Activated CD4-positive, alpha-beta memory T cell treated with anti-CD3 and anti-CD28 coated beads, Interleukin-2, amount 10 ng/mL, durations not matched to agents 7 days and 5 days (primary cell): ENCODE data around the gene HCRT. TPM values are rescaled to one million over a fixed set of nuclear protein-coding genes. Genes with fewer than 3 reads are reported as not detected.
"Not testable (repeated sequence)": the region's sequence is repeated elsewhere in the genome, so short reads cannot be mapped to it uniquely, and the experiment has no call there.

Source experiments
- CTCF ChIA-PET: fragments of 350-600 bp; sonication (Branson Sonifier 250); formaldehyde crosslinking; loops from one replicate; lab custom pipeline; 2021; ENCODE audit warnings: antibody characterized with exemption, inconsistent platforms; lab: Charles Lee
- POLR2A ChIA-PET: fragments of 350-600 bp; sonication (Branson Sonifier 250); formaldehyde crosslinking; loops from one replicate; lab custom pipeline; 2021; ENCODE audit warnings: antibody characterized with exemption; lab: Charles Lee
- DNase-seq: peaks from one replicate; pipeline ENCODE4 v3.0.0-alpha.2; 2020
- H3K27ac Mint-ChIP-seq: one replicate; pipeline ENCODE4 v1.8.0; 2021; ENCODE audit warnings: mild to moderate bottlenecking, mixed read lengths
- H3K27me3 Mint-ChIP-seq: one replicate; pipeline ENCODE4 v1.8.0; 2021; ENCODE audit warnings: mixed read lengths
- H3K36me3 Mint-ChIP-seq: one replicate; pipeline ENCODE4 v1.8.0; 2021; ENCODE audit warnings: low read depth, mixed read lengths
- H3K4me1 Mint-ChIP-seq: one replicate; pipeline ENCODE4 v1.8.0; 2021; ENCODE audit warnings: mixed read lengths
- H3K4me3 Mint-ChIP-seq: one replicate; pipeline ENCODE4 v1.8.0; 2021; ENCODE audit warnings: mild to moderate bottlenecking, mixed read lengths
- H3K9me3 Mint-ChIP-seq: one replicate; pipeline ENCODE4 v1.8.0; 2021; ENCODE audit warnings: mixed read lengths
- total RNA-seq, 2 experiments: library from RNA; stranded (reverse); gene quantifications; one replicate each; pipeline ENCODE4 v1.2.3, GENCODE V29; 2021

The HCRT gene
- total RNA-seq, 2 experiments from 2014 or later, result not detected

GRCh38 chr17:42167807-42168206 lies 17.4 kb downstream of the HCRT start:
- ChIA-PET CTCF (no interaction called here), POLR2A (no interaction called here)
- DNase-seq, result no peak
- no peak overlapping the region for H3K27ac Mint-ChIP-seq
- H3K27me3 Mint-ChIP-seq, result no peaks in the 10 kb centered on the region
- H3K4me1 Mint-ChIP-seq, result no peaks in the 10 kb centered on the region
- no peak overlapping the region for H3K4me3 Mint-ChIP-seq
- no peaks in the 10 kb centered on the region for H3K36me3 Mint-ChIP-seq
- H3K9me3 Mint-ChIP-seq, result no peaks in the 10 kb centered on the region

GRCh38 chr17:42166196-42166763 lies 19.0 kb downstream of the HCRT start:
- POLR2A ChIA-PET, result no interaction called here
- Mint-ChIP-seq H3K27ac (no peak overlapping the region), H3K9me3 (no peaks in the 10 kb centered on the region), H3K27me3 (no peaks in the 10 kb centered on the region), H3K4me1 (no peaks in the 10 kb centered on the region), H3K4me3 (no peak overlapping the region), H3K36me3 (no peaks in the 10 kb centered on the region)
- no peak for DNase-seq
- CTCF ChIA-PET, result interaction anchor here (0.6 kb wide), 1 partner anchor 208 kb away, joined by 5 read pairs; no protein-coding TSS in a partner anchor

GRCh38 chr17:42165751-42166150 lies 19.5 kb downstream of the HCRT start:
- no peaks in the 10 kb centered on the region for H3K4me1 Mint-ChIP-seq
- H3K27me3 Mint-ChIP-seq, result no peaks in the 10 kb centered on the region
- H3K4me3 Mint-ChIP-seq, result no peak overlapping the region
- no peaks in the 10 kb centered on the region for H3K36me3 Mint-ChIP-seq
- no peaks in the 10 kb centered on the region for H3K9me3 Mint-ChIP-seq
- POLR2A ChIA-PET, result no interaction called here
- CTCF ChIA-PET, result no interaction called here
- no peak overlapping the region for H3K27ac Mint-ChIP-seq
- no peak for DNase-seq

GRCh38 chr17:42163696-42164407 lies 21.4 kb downstream of the HCRT start:
- no peaks in the 10 kb centered on the region for H3K36me3 Mint-ChIP-seq
- ChIA-PET POLR2A (no interaction called here), CTCF (interaction anchor here (0.9 to 1.8 kb wide), 4 partner anchors 18 to 59 kb away, joined by 3 to 4 read pairs (median 4); partner anchors contain the start of gene HCRT)
- no peak overlapping the region for H3K4me3 Mint-ChIP-seq
- no peak overlapping the region for H3K27ac Mint-ChIP-seq
- H3K27me3 Mint-ChIP-seq, result no peaks in the 10 kb centered on the region
- no peaks in the 10 kb centered on the region for H3K9me3 Mint-ChIP-seq
- H3K4me1 Mint-ChIP-seq, result no peaks in the 10 kb centered on the region
- no peak for DNase-seq

GRCh38 chr17:42163113-42163512 lies 22.1 kb downstream of the HCRT start:
- Mint-ChIP-seq H3K9me3 (no peaks in the 10 kb centered on the region), H3K4me3 (no peak overlapping the region), H3K27ac (no peak overlapping the region), H3K36me3 (no peaks in the 10 kb centered on the region), H3K27me3 (no peaks in the 10 kb centered on the region), H3K4me1 (no peaks in the 10 kb centered on the region)
- CTCF ChIA-PET, result interaction anchor here (0.8 to 1.8 kb wide), 6 partner anchors 9 to 60 kb away, joined by 3 to 4 read pairs (median 3); partner anchors contain the start of gene HCRT
- DNase-seq, result peak; percentile 55
- POLR2A ChIA-PET, result no interaction called here

- H3K4me3 Mint-ChIP-seq, result no peak overlapping the region
- no peaks in the 10 kb centered on the region for H3K36me3 Mint-ChIP-seq
- DNase-seq, result no peak
- H3K27me3 Mint-ChIP-seq, result no peaks in the 10 kb centered on the region
- ChIA-PET POLR2A (no interaction called here), CTCF (no interaction called here)
- H3K4me1 Mint-ChIP-seq, result peaks cover 8% of the 10 kb centered on the region
- no peaks in the 10 kb centered on the region for H3K9me3 Mint-ChIP-seq
- H3K27ac Mint-ChIP-seq, result no peak overlapping the region
Measured at GRCh38 chr17:42160531-42160910, 24.7 kb downstream of the HCRT start.

- CTCF ChIA-PET, result no interaction called here
- no peak for DNase-seq
- Mint-ChIP-seq H3K27me3 (no peaks in the 10 kb centered on the region), H3K4me1 (peaks cover 14% of the 10 kb centered on the region), H3K9me3 (no peaks in the 10 kb centered on the region), H3K27ac (no peak overlapping the region), H3K4me3 (no peak overlapping the region), H3K36me3 (peaks cover under 1% of the 10 kb centered on the region)
- POLR2A ChIA-PET, result no interaction called here
Measured at GRCh38 chr17:42159796-42160530, 25.3 kb downstream of the HCRT start.

- Mint-ChIP-seq H3K36me3 (peaks cover 16% of the 10 kb centered on the region), H3K4me3 (peak overlapping the region; percentile 92), H3K9me3 (no peaks in the 10 kb centered on the region), H3K4me1 (peaks cover 44% of the 10 kb centered on the region), H3K27ac (peak overlapping the region; percentile 42), H3K27me3 (no peaks in the 10 kb centered on the region)
- POLR2A ChIA-PET, result interaction anchor here (0.7 to 6.5 kb wide), 5 partner anchors 24 to 233 kb away, joined by 3 to 30 read pairs (median 4); partner anchors contain the start of genes DHX58, KAT2A and KCNH4
- no peak for DNase-seq
- CTCF ChIA-PET, result no interaction called here
Measured at GRCh38 chr17:42155614-42156045, 29.6 kb downstream of the HCRT start.

- ChIA-PET CTCF (interaction anchor here (1.1 to 2.5 kb wide), 3 partner anchors 8 to 138 kb away, joined by 3 to 7 read pairs (median 6); partner anchors contain the start of genes DNAJC7 and KCNH4), POLR2A (interaction anchor here (0.7 to 6.5 kb wide), 19 partner anchors 9 to 290 kb away, joined by 3 to 30 read pairs (median 3); partner anchors contain the start of genes CNP, DHX58, DNAJC7 and GHDC)
- Mint-ChIP-seq H3K4me1 (peaks cover 45% of the 10 kb centered on the region), H3K27ac (peak overlapping the region; percentile 86), H3K9me3 (no peaks in the 10 kb centered on the region), H3K27me3 (no peaks in the 10 kb centered on the region), H3K4me3 (peak overlapping the region; percentile 92), H3K36me3 (peaks cover 16% of the 10 kb centered on the region)
- no peak for DNase-seq
Measured at GRCh38 chr17:42153919-42154742, 31.1 kb downstream of the HCRT start.

- POLR2A ChIA-PET, result no interaction called here
- DNase-seq, result no peak
- H3K27me3 Mint-ChIP-seq, result no peaks in the 10 kb centered on the region
- no peak overlapping the region for H3K27ac Mint-ChIP-seq
- H3K4me1 Mint-ChIP-seq, result peaks cover 21% of the 10 kb centered on the region
- no peaks in the 10 kb centered on the region for H3K9me3 Mint-ChIP-seq
- CTCF ChIA-PET, result no interaction called here
- H3K36me3 Mint-ChIP-seq, result peaks cover 31% of the 10 kb centered on the region
- H3K4me3 Mint-ChIP-seq, result no peak overlapping the region
Measured at GRCh38 chr17:42146911-42147607, 38.2 kb downstream of the HCRT start.

- POLR2A ChIA-PET, result interaction anchor here (1.0 to 1.2 kb wide), 2 partner anchors 11 kb away, joined by 3 to 5 read pairs; no protein-coding TSS in a partner anchor
- H3K4me3 Mint-ChIP-seq, H3K4me1 Mint-ChIP-seq, H3K9me3 Mint-ChIP-seq, CTCF ChIA-PET, DNase-seq, H3K27me3 Mint-ChIP-seq, H3K27ac Mint-ChIP-seq: not testable (repeated sequence)
- peaks cover 35% of the 10 kb centered on the region for H3K36me3 Mint-ChIP-seq
Measured at GRCh38 chr17:42143138-42143537, 42.1 kb downstream of the HCRT start.
